Hepatocyte (in vitro differentiated cells): Measurements from ENCODE around the gene ASXL1. TPM values are rescaled to one million over a fixed set of nuclear protein-coding genes. Genes with fewer than 3 reads are reported as not detected.
A peak's percentile ranks its signal among the peaks of the same experiment; 100 is the strongest.

Experiments
- DNase-seq: peaks from one replicate; pipeline ENCODE4 v3.0.0-alpha.2; 2016; ENCODE audit warnings: low spot score
- H2AFZ ChIP-seq: fragments of 200-600 bp; sonication (generic); 2 replicates; pipeline ENCODE4 v1.6.0; 2016; ENCODE audit warnings: antibody characterized with exemption, mild to moderate bottlenecking
- H3K27ac ChIP-seq: fragments of 200-600 bp; sonication (generic); 2 replicates; pipeline ENCODE4 v1.5.1; 2016; ENCODE audit warnings: mild to moderate bottlenecking
- H3K27me3 ChIP-seq: fragments of 200-600 bp; sonication (generic); 2 replicates; pipeline ENCODE4 v1.6.1; 2016
- H3K36me3 ChIP-seq: fragments of 200-600 bp; sonication (generic); replicated peaks from 2 replicates; pipeline ENCODE4 v1.5.1; 2016; ENCODE audit warnings: low read depth; ENCODE audit not compliant: insufficient read depth
- H3K4me1 ChIP-seq: fragments of 200-600 bp; sonication (generic); 2 replicates; pipeline ENCODE4 v1.5.1; 2016; ENCODE audit warnings: mild to moderate bottlenecking, moderate library complexity; ENCODE audit not compliant: insufficient read depth
- H3K4me2 ChIP-seq: fragments of 200-600 bp; sonication (generic); 2 replicates; pipeline ENCODE4 v1.6.0; 2016
- H3K4me3 ChIP-seq: fragments of 200-600 bp; sonication (generic); 2 replicates; pipeline ENCODE4 v1.5.1; 2016; ENCODE audit warnings: mild to moderate bottlenecking
- H3K79me2 ChIP-seq: fragments of 200-600 bp; sonication (generic); 2 replicates; pipeline ENCODE4 v1.6.0; 2017; ENCODE audit warnings: mild to moderate bottlenecking
- H3K9me2 ChIP-seq: fragments of 200-600 bp; sonication (generic); replicated peaks from 2 replicates; pipeline ENCODE4 v1.6.0; 2017; ENCODE audit warnings: mild to moderate bottlenecking; ENCODE audit not compliant: insufficient read depth
- H3K9me3 ChIP-seq: fragments of 200-600 bp; sonication (generic); 2 replicates; pipeline ENCODE4 v1.5.1; 2016; ENCODE audit warnings: low read depth, mild to moderate bottlenecking
- H4K20me1 ChIP-seq: fragments of 200-600 bp; sonication (generic); 2 replicates; pipeline ENCODE4 v1.6.0; 2016; ENCODE audit warnings: mild to moderate bottlenecking; ENCODE audit not compliant: insufficient read depth, poor library complexity, severe bottlenecking
- EZH2 ChIP-seq: fragments of 200-600 bp; sonication (generic); IDR thresholded peaks from 2 replicates; pipeline ENCODE4 v1.6.1; 2016; ENCODE audit warnings: antibody characterized with exemption, mild to moderate bottlenecking, borderline replicate concordance
- EZH2phosphoT487 ChIP-seq: fragments of 200-600 bp; sonication (generic); IDR thresholded peaks from one replicate; pipeline ENCODE4 v1.6.1; 2018; ENCODE audit warnings: antibody characterized with exemption, mild to moderate bottlenecking, low read depth, moderate library complexity; ENCODE audit not compliant: unreplicated experiment, severe bottlenecking
- WGBS: methylation state at CpG from one replicate; pipeline ENCODE4 v1.1.6; 2016; ENCODE audit warnings: low lambda C conversion rate; ENCODE audit errors: missing lambda C conversion rate; 5-methylcytosine and 5-hydroxymethylcytosine counted together
- polyA plus RNA-seq: library from polyadenylated mRNA; unstranded; fragments of >200 nt; fragmentation: Nextera tagmentation; extraction: Ambion mirVana; gene quantifications from 2 replicates; pipeline ENCODE4 v1.2.1, GENCODE V29; 2016
- total RNA-seq: library from RNA; depleted of rRNA; stranded (reverse); fragments of >200 nt; gene quantifications from 2 replicates; pipeline ENCODE4 v1.2.3, GENCODE V29; 2014
- TF ChIP-seq, protein P1 (sequence below): fragments of 200-600 bp; sonication (generic); IDR thresholded peaks from 2 replicates; pipeline ENCODE4 v1.5.1; 2016; ENCODE audit warnings: antibody characterized with exemption, mild to moderate bottlenecking; ENCODE audit not compliant: poor library complexity

ASXL1 gene
- total and polyA plus RNA-seq, 2 experiments from 2014 or later, result 82.0 to 95.6 TPM

DNA sequence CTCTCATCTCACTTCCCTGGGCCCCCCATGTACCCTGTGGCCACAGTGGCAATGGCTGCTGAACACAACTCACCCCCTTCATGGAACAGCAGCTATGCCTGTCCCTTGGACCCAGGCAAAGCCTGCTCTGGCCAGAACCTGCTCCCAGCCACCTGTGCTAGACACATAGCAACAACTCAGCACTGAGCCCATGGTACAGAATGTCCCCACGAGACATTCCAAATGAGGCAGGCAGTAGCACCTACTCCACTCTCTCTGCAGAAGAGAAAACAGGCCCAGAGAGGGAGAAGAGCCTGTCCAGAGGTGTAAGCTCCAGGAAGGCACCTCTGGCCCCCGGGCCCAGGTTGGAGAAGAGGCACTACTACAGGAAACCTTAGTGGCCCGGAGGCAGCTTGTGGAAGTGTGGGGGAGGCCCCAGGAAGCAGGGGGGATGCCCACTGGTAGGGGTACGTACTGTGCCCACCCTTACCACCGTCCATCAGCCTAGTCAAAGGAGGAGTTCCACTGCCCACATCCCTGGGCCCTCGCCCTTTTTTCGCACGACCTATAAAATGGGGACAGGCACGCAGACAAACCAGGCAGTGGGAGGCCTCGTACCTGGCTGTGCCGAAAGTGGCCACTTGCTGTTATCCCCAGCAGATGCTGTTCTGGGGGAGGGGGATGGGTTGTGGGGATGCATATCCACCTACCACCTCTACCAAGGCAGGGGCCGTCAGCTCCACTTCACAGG is 97.2 kb downstream of the ASXL1 start:
- no peak overlapping the region for H3K4me2 ChIP-seq
- no peak overlapping the region for H2AFZ ChIP-seq
- no peak for TF ChIP-seq EZH2
- no peak for TF ChIP-seq EZH2phosphoT487
- TF ChIP-seq, protein P1, sequence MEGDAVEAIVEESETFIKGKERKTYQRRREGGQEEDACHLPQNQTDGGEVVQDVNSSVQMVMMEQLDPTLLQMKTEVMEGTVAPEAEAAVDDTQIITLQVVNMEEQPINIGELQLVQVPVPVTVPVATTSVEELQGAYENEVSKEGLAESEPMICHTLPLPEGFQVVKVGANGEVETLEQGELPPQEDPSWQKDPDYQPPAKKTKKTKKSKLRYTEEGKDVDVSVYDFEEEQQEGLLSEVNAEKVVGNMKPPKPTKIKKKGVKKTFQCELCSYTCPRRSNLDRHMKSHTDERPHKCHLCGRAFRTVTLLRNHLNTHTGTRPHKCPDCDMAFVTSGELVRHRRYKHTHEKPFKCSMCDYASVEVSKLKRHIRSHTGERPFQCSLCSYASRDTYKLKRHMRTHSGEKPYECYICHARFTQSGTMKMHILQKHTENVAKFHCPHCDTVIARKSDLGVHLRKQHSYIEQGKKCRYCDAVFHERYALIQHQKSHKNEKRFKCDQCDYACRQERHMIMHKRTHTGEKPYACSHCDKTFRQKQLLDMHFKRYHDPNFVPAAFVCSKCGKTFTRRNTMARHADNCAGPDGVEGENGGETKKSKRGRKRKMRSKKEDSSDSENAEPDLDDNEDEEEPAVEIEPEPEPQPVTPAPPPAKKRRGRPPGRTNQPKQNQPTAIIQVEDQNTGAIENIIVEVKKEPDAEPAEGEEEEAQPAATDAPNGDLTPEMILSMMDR, result no peak
- peaks cover 5% of the 10 kb centered on the region for H3K36me3 ChIP-seq
- no peak overlapping the region for H3K27ac ChIP-seq
- WGBS, result 93% methylated on average over 12 of the region's 12 CpGs
- peaks cover 63% of the 10 kb centered on the region for H4K20me1 ChIP-seq
- H3K4me1 ChIP-seq, result peaks cover 23% of the 10 kb centered on the region
- H3K27me3 ChIP-seq, result no peaks in the 10 kb centered on the region
- no peaks in the 10 kb centered on the region for H3K9me2 ChIP-seq
- H3K79me2 ChIP-seq, result peaks cover 70% of the 10 kb centered on the region
- no peak overlapping the region for H3K4me3 ChIP-seq
- H3K9me3 ChIP-seq, result no peaks in the 10 kb centered on the region
- no peak for DNase-seq

DNA sequence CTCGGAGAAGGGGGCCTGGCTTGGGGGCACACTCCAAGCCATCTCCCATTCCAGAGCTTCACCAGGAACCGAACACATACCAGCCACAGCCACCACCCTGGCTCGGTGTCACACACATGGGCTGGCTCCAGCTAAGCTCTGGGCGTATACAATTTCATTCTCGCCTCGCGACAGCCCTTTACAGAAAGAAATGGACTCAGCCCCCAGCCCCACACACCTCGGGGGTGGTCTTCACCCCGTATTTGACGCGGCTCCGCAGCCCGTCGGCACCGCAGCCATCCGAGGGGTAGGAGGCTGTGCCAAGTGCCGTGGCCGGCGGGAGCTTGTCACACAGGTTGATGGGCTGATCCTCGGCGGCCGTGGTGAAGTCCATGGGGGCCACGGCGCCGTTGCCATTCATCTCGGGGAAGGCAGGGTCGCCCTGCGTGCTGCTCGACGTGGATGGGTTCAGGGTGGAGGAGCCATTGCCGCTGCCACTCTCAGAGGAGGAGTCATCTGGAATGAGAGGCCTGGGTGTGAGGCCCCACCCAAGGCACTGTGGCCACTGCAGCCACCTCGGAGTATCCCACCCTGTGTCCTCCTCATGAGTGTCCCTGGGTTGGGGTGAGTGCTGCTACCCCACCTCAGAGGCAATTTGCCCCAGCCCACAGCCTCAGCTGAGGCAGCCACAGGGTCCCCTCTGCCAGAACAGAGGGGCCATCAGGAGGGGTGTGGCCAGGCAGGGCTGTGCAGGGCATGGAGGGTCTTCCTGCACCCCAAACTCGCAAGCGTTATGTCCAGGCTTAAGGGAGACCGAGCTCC is 98.0 kb downstream of the ASXL1 start:
- H3K9me2 ChIP-seq, result no peaks in the 10 kb centered on the region
- H3K4me3 ChIP-seq, result no peak overlapping the region
- no peaks in the 10 kb centered on the region for H3K9me3 ChIP-seq
- 91% methylated on average over 35 of the region's 35 CpGs for WGBS
- peaks cover 23% of the 10 kb centered on the region for H3K4me1 ChIP-seq
- no peak for DNase-seq
- peaks cover 5% of the 10 kb centered on the region for H3K36me3 ChIP-seq
- TF ChIP-seq, protein P1, result no peak
- TF ChIP-seq EZH2, result no peak
- no peak for TF ChIP-seq EZH2phosphoT487
- peak overlapping the region; percentile 91 for H3K27ac ChIP-seq
- H3K27me3 ChIP-seq, result no peaks in the 10 kb centered on the region
- H2AFZ ChIP-seq, result no peak overlapping the region
- peaks cover 65% of the 10 kb centered on the region for H4K20me1 ChIP-seq
- H3K4me2 ChIP-seq, result peak overlapping the region; percentile 98
- H3K79me2 ChIP-seq, result peaks cover 77% of the 10 kb centered on the region

DNA sequence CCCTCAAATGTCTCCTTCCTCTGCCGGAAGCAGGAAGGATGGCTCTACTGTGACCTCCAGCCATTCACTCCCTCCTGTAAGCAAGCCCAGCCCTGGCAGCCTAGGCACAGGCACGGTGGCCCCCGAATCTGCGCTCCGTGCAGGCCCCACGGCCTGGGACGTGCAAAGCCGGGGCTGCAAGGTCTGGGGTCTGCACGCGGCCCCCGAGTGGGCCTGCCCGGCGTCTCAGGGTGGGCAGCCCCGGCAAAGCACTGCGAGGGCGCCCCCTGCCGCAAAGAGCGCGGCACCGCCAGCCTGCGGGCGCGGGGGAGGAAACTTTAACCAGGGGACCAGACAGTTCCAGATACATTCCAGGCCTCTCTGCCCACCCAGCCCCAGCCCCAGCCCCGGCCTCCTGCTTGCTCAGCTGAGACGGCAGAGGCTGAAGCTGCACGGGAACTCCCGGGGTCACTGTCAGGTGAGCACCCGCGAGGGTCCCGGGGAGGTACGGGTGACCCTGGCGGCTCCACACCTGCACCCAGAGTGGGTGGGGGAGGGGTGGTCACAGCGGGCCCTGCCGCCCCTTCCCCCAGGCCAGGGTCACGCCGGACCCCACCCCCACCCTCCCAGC is 98.8 kb downstream of the ASXL1 start:
- Histone ChIP-seq H3K27me3 (no peaks in the 10 kb centered on the region), H4K20me1 (peaks cover 68% of the 10 kb centered on the region), H3K36me3 (no peaks in the 10 kb centered on the region), H2AFZ (no peak overlapping the region), H3K79me2 (peaks cover 86% of the 10 kb centered on the region), H3K9me2 (no peaks in the 10 kb centered on the region), H3K4me2 (peak overlapping the region; percentile 98), H3K4me1 (peaks cover 23% of the 10 kb centered on the region), H3K4me3 (peak overlapping the region; percentile 34), H3K27ac (peak overlapping the region; percentile 91), H3K9me3 (no peaks in the 10 kb centered on the region)
- DNase-seq, result peak; percentile 90
- TF ChIP-seq EZH2 (no peak), EZH2phosphoT487 (no peak)
- TF ChIP-seq, protein P1, result peak; percentile 99
- 8% methylated on average over 27 of the region's 36 CpGs for WGBS
